CD4-positive, alpha-beta T cell treated with Interleukin-10 for 1 hour (primary cell): Measurements from ENCODE around the gene CEP57.
"Not testable (repeated sequence)": the region's sequence is repeated elsewhere in the genome, so short reads cannot be mapped to it uniquely, and the experiment has no call there.

Source experiments
- DNase-seq: peaks from one replicate; pipeline ENCODE4 v3.0.0-alpha.2; 2020

The CEP57 gene

GRCh38 chr11:95799546-95799945 is 9.2 kb downstream of the CEP57 start:
- no peak for DNase-seq

GRCh38 chr11:95800438-95800837 is 10.1 kb downstream of the CEP57 start:
- no peak for DNase-seq

GRCh38 chr11:95802806-95803205 is 12.5 kb downstream of the CEP57 start:
- DNase-seq: no peak

- DNase-seq: no peak
Measured at GRCh38 chr11:95803973-95804372, 13.7 kb downstream of the CEP57 start.

- no peak for DNase-seq
Measured at GRCh38 chr11:95805869-95806268, 15.6 kb downstream of the CEP57 start.

- peak; percentile 18 for DNase-seq
Measured at GRCh38 chr11:95806464-95806863, 16.2 kb downstream of the CEP57 start.

- DNase-seq: not testable (repeated sequence)
Measured at GRCh38 chr11:95811052-95811451, 20.8 kb downstream of the CEP57 start.

GRCh38 chr11:95816037-95816436 is 25.7 kb downstream of the CEP57 start:
- DNase-seq: no peak

GRCh38 chr11:95821640-95822039 is 31.3 kb downstream of the CEP57 start:
- DNase-seq: no peak

GRCh38 chr11:95827696-95828095 is 37.4 kb downstream of the CEP57 start:
- no peak for DNase-seq

GRCh38 chr11:95829580-95830259 is 39.4 kb downstream of the CEP57 start:
- DNase-seq: no peak

- DNase-seq: no peak
Measured at GRCh38 chr11:95831198-95831883, 41.0 kb downstream of the CEP57 start.

GRCh38 chr11:95832763-95833162 is 42.5 kb downstream of the CEP57 start:
- DNase-seq: no peak

GRCh38 chr11:95833378-95833777 is 43.1 kb downstream of the CEP57 start:
- DNase-seq: no peak

- no peak for DNase-seq
Measured at GRCh38 chr11:95835351-95835750, 45.1 kb downstream of the CEP57 start.

GRCh38 chr11:95835768-95836488 is 45.6 kb downstream of the CEP57 start:
- peak; percentile 70 for DNase-seq

- DNase-seq: no peak
Measured at GRCh38 chr11:95845167-95845566, 54.9 kb downstream of the CEP57 start.

GRCh38 chr11:95849087-95849825 is 59.0 kb downstream of the CEP57 start:
- DNase-seq: peak; percentile 21

- no peak for DNase-seq
Measured at GRCh38 chr11:95850137-95850536, 59.8 kb downstream of the CEP57 start.

GRCh38 chr11:95853138-95853537 is 62.8 kb downstream of the CEP57 start:
- DNase-seq: no peak

GRCh38 chr11:95853862-95854261 is 63.6 kb downstream of the CEP57 start:
- DNase-seq: no peak

- DNase-seq: not testable (repeated sequence)
Measured at GRCh38 chr11:95854362-95854761, 64.1 kb downstream of the CEP57 start.

- not testable (repeated sequence) for DNase-seq
Measured at GRCh38 chr11:95860024-95860423, 69.7 kb downstream of the CEP57 start.
